GM19395 (cell line): ENCODE data around the gene LSM4.
A peak's percentile ranks its signal among the peaks of the same experiment; 100 is the strongest.

ENCODE experiments used
- ATAC-seq: cut with Tn5 transposase; IDR thresholded peaks from one replicate; pipeline ENCODE4 v1.9.1; 2021; ENCODE audit warnings: mild to moderate bottlenecking, moderate library complexity; ENCODE audit not compliant: unreplicated experiment

The LSM4 gene

GRCh38 chr19:18292810-18293641, 29.9 kb downstream of the LSM4 start:
- no peak for ATAC-seq

DNA sequence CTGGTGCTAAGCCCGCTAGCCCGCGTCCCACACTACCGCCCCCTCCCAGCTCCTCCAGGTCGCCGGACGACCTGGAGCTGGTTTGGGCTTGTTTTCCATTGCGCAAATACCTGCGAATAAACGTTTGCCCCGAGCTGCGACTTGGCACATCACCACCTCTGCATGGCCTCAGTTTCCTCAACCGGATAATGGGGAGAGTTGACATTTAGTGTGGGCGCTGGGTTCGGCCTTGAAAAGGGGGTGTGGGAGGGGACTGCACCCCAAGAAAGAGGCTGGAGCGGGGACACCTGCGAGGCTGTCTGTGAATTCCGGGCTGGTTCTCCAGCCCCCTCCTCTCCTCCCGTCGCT, 30.4 kb downstream of the LSM4 start:
- no peak for ATAC-seq

DNA sequence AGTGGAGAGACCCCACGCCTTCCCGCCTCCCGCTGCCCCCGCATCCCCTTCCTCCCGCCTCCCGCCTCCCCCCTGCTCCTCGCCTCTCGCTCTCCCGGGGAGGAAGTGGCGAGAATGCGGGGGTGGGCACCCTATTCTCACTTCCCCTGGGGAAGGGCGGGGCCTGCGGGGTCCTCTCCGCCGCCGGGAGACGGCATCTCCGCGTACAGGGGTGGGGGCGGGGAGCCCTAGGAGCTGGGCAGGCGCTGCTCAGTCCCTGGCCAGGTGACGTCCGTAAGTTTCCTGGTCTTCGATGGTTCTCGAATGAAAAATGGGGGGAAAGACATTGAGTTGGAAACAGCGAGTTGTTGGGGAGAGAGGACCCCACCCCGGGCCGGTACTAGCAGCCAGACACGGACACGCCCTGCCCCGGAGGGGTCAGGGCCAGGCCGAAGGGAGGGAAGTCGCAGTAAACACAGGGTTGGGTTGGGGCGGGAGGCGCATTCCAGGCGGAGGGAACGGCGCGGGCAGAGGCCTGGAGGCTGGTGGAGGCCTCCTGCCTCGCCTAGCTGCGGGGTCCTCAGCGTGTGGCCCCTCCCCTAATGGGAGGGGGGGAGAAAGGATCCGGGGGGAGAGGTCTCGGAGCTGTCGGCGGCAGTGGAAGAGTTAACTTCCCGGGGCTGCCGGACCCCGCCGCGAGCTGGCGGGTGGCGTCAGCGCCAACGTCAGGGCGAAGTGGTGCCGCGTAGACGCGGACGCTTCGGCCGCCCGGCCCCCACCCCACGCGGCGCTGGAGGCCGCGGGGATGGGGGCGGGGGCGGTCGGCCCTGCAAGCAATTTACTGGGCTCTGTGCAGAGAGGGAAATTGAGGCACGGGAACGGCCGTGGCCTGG, 31.1 kb downstream of the LSM4 start:
- peak; percentile 51 for ATAC-seq

DNA sequence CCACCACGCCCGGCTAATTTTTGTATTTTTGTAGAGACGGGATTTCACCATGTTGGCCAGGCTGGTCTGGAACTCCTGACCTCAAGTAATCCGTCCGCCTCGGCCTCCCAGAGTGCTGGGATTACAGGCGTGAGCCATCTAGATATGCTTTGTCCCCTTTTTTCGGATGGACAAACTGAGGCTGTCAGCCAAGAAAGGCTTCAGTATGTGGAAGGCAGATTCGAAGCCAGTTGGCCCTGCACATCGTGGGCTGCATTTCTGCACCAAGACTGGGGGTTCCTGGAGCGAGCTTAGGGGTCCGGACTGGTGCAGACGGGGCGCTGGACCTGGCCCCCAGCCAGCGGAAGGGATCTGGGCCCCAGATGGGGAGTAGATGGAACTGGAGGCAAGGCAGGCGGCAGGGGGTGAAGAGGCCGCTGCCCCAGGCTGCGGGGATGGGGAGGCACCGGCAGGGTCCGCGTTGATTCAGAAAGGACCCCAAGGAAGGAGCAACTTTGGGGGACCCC, 31.8 kb downstream of the LSM4 start:
- peak; percentile 6 for ATAC-seq

- ATAC-seq: no peak
Observed at GRCh38 chr19:18290302-18291018, 32.4 kb downstream of the LSM4 start.

GRCh38 chr19:18289471-18290301, 33.2 kb downstream of the LSM4 start:
- no peak for ATAC-seq

- ATAC-seq: no peak
Observed at GRCh38 chr19:18287836-18288772, 34.8 kb downstream of the LSM4 start.

- ATAC-seq: no peak
Observed at GRCh38 chr19:18286973-18287635, 35.8 kb downstream of the LSM4 start.

DNA sequence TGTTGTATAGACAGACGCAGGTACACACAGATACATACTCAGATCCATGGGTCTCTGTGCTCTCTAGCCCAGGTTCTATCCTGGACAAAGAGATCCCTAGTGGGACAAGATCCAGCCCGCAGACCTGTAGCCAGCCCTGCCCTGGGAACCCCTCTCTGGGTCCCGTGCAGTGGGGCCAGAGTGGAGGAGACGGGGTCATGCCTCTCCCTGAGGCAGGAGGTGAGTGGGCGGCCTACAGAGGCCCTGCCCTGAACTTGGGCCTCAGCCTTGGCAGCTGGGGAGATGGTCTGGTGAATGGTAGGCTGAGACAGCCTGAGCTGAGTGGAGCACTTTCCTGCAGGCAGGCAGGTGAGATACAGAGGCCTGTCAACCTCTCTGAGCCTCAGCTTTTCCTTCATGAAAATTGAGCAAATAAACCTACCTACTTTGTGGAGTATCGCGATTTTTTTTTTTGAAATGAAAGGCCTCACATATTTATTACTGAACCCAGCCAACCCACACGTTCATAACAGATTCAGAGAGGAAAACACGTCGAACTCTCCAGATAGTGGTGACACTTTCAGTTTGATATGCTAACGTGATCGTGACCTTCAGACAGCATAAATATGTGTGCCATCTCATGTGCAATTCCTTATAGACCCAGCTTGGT, 38.0 kb downstream of the LSM4 start:
- ATAC-seq: no peak

DNA sequence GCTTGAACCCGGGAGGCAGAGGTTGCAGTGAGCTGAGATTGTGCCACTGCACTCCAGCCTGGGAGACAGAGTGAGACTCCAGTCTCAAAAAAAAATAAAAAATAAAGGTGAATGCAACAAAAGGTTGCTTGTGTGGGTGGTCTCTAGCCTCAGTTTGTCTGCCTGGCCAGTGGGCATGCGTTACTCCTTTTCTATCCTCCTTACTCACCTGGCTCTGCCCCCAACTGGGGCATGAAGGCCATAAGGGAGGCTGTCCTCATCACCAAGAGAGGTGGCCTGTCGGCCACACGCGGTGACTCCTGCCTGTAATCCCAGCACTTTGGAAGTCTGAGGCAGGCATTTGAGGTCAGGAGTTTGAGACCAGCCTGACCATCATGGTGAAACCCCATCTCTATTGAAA, 39.5 kb downstream of the LSM4 start:
- ATAC-seq: no peak

- no peak for ATAC-seq
Observed at GRCh38 chr19:18282788-18283141, 40.1 kb downstream of the LSM4 start.

- peak; percentile 31 for ATAC-seq
Observed at GRCh38 chr19:18282021-18282787, 40.7 kb downstream of the LSM4 start.

GRCh38 chr19:18281082-18282020, 41.5 kb downstream of the LSM4 start, which contains the start of gene JUND:
JUND (minus strand) TSS chr19:18281622; CDS start chr19:18281484, 138 bp downstream.
- peak; percentile 63 for ATAC-seq

DNA sequence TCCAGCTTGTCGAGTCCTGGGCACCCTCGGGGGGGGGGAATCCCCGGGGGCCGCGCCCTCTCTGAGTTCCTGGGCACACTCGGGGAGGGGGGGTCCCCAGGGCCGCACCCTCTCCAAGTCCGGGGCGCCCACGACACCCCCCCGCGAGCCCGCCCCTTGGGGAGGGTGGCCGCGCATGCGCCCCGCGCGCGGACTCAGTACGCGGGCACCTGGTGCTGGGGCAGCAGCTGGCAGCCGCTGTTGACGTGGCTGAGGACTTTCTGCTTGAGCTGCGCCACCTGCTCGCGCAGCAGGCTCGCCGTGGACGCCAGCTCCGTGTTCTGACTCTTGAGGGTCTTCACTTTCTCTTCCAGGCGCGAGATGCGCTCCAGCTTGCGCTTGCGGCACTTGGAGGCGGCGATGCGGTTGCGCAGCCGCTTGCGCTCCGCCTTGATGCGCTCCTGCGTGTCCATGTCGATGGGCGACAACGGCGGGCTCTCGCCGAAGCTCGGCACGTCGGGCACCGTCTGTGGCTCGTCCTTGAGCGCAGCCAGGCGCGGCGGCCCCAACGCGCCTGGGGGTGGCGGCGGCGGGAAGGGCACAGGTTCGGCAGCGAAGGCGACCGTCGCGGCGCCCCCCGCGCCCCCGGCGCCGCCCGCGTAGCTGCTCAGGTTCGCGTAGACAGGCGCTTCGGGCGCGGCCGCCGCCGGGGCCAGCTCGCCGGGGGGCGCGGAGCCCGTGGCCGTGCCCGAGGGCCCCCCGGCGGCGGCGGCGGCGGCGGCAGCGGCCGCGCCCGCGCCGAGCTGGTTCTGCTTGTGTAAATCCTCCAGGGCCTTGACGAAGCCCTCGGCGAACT, 42.4 kb downstream of the LSM4 start:
- no peak for ATAC-seq

DNA sequence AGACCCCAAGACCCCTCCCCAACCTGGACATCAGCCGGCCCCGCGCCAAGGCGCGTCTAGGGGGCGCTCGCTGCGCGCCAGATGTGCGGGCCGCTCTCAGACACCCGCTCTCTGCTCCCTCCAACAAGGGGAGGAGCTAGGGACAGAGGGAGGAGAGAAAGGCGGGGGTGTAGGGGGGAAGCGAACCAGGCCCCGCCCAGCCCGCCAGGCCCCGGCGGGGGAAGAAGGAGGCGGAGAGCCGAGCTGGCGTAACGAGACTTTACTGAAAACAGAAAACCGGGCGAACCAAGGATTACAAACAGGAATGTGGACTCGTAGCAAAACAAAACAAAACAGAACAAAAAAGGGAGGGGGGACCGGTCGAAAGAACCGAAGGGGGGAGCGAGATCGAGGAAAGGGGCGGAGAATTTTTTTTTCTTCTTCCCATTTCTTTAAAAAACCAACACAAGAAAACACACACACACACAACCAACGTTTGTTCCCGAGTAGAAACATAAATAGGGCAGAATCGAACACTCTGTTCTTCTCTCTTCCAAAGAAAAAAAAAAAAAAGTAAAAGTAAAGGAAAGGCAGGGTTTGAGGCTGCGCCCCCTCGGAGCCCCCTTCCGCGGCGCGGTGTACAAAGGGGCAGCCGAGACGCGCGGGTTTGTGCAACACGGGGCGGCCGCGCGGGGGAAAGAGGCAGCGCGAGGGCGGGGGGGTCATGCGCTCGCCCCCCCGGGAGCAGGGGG, 43.2 kb downstream of the LSM4 start:
- ATAC-seq: no peak
